Measurements from ENCODE around the gene PRRX2. TPM values are rescaled to one million over a fixed set of nuclear protein-coding genes. Genes with fewer than 3 reads are reported as not detected.

PRRX2 gene
- under 1 TPM in 1 of 3 donors, not detected in 2; 0.18 TPM for polyA plus RNA-seq

DNA sequence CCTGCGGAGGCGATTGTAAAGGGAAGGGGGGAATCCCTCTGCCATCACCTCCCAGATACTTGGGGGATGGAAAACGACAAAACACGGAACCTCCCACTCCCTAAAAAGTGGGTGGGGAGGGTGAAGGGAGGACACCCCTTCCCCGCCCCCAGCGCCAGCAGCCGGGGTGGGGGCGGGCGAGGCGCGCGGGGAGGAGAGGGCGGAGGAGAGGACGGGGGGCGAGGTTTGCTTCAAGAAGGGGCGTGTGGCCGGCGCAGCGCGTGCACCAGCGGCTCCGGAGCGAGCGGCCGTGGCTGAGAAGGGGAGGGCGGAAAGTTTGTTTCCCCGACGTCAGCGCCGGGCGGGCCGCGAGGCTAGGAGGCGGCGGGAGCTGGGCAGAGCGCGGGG, at the start of gene PRRX2:
TSS of gene PRRX2 (plus strand) at position 259 of the 387 bp plus-strand sequence. CDS start 221 bp downstream, outside the sequence.
- Mint-ChIP-seq H3K27me3 (ENCODE audit: low read depth in 3 of 3) (peaks cover 7 to 13% (median 8%) of the 10 kb centered on the region in 3 donors), H3K4me1 (peaks cover 0 to 3% of the 10 kb centered on the region in 2 donors), H3K4me3 (peak within 1 kb of the TSS; percentile 58 to 82 (median 72)), H3K27ac (peak within 1 kb of the TSS in 1 of 6 donors; percentile 40), H3K9me3 (no peaks in the 10 kb centered on the region), H3K36me3 (no peaks in the 10 kb centered on the region)
- DNase-seq: peak; percentile 18 to 21 (median 20)

DNA sequence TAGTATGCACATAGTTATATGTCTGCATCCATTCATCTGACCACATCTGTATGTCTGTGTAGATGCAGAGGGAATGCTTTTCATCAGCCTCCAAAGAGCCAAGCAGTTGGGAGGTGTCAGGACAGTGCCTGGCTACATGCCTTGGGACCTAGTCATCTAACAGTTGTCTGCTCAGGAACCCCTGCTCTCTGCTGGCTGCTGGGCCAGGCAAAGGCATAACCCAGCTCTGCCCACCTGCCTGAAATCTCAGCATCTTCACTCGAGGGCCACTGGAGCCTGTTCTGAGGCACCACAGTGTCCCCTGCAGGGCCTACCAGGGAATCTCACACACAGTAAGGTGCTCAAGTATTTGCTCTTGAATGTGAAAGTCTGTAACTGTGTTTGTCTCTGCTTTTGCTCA, 48.3 kb upstream of the PRRX2 start:
- no peak overlapping the region for H3K27ac Mint-ChIP-seq
- H3K27me3 Mint-ChIP-seq (ENCODE audit: low read depth in 3 of 3): peaks cover 8 to 12% (median 8%) of the 10 kb centered on the region in 3 donors
- H3K4me3 Mint-ChIP-seq: no peak overlapping the region
- no peaks in the 10 kb centered on the region for H3K9me3 Mint-ChIP-seq
- DNase-seq: no peak
- peaks cover 0 to 4% (median 0%) of the 10 kb centered on the region in 3 donors for H3K36me3 Mint-ChIP-seq
- peaks cover 4 to 14% of the 10 kb centered on the region in 2 donors for H3K4me1 Mint-ChIP-seq

DNA sequence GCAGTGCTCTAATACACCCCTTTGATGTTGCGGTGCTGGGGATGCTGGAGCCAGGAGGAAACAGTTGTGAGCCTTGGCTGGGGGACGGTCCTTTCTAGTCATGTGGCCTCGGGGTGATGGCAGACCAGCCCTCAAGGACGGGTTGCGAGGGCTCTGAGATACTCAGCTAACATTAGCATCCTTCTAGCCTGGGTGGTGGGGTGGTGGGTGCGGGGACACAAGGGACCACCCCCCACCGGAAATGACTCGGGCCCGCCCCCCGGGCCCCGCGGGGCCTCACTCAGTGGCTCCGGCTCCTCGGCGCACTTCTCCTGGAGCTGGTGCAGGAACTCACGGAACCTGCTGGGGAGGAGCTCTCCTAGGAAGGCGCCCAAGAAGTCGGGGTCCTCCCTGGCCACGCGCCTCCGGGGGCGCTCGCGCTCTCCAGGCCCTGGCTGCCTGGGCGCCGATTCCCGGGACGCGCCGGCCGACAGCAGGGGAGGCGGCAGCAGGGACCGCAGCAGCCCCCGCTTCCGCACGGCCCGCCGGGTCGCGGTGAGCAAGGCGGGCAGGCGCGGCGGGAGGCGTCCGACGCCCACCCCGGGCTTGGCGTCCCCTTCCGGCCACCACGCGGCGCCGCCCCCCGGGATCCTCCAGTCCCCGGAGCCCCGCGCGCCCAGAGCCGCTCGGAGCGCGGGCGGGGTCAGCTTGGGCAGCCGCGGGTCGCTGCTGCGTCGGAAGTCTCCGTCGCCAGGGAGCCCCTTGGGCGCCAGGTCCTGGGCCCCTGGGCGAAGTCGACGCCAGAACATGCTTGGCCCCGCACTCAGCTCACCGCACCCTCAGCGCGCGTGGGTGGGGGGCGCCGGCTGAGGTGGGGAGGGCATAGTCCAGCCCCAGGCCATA, 45.4 kb upstream of the PRRX2 start:
- no peak for DNase-seq
- peak overlapping the region; percentile 2 to 45 (median 10) for H3K4me3 Mint-ChIP-seq

DNA sequence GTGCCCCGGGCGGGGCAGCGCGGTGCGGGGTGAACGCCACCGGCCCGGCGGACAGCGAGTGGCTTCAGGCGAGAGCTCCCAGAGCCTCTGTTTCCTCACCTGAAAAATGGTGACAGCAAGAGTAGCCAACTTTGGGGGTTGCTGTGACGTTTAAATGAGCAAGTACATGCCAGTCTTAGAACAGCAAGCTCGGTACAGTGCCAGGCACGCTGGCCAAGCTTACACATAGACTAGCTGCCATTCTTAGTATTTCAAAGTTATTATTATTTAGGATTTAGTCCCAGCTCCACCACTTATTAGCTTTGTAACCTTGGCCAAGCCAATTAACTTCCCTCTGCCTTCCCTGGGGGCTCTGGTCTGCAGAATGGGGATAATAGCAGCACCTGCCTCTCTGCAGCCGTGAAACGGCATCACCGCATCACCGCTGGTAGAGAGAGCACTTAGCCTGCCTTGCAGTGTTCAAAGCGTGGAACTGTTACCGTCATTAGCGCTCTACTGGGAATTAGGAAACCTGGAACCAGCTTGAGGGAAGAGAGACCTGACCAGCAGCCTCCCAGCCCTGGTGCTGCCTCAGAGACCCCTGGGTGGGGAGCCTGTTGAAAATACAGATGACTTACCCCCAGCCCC, 44.7 kb upstream of the PRRX2 start, which contains the start of gene C9orf50:
TSS of gene C9orf50 (minus strand) at position 433 of the 627 bp plus-strand sequence. CDS start 527 bp downstream, outside the sequence.
- no peak for DNase-seq
- peaks cover 15 to 23% (median 22%) of the 10 kb centered on the region in 3 donors for H3K27me3 Mint-ChIP-seq (ENCODE audit: low read depth in 3 of 3)
- H3K9me3 Mint-ChIP-seq: no peaks in the 10 kb centered on the region
- peaks cover 0 to 4% (median 0%) of the 10 kb centered on the region in 3 donors for H3K36me3 Mint-ChIP-seq
- H3K4me3 Mint-ChIP-seq: peak within 1 kb of the TSS in 4 of 5 donors; percentile 45 to 63 (median 56)
- H3K27ac Mint-ChIP-seq: no peak within 1 kb of the TSS
- H3K4me1 Mint-ChIP-seq: peaks cover 16 to 28% of the 10 kb centered on the region in 2 donors

More for the DNA sequence above, 45.4 kb upstream of the PRRX2 start:
- H3K36me3 Mint-ChIP-seq: peaks cover 0 to 4% (median 0%) of the 10 kb centered on the region in 3 donors
- no peaks in the 10 kb centered on the region for H3K9me3 Mint-ChIP-seq
- peaks cover 11 to 24% of the 10 kb centered on the region in 2 donors for H3K4me1 Mint-ChIP-seq
- no peak overlapping the region for H3K27ac Mint-ChIP-seq
- peaks cover 13 to 21% (median 18%) of the 10 kb centered on the region in 3 donors for H3K27me3 Mint-ChIP-seq (ENCODE audit: low read depth in 3 of 3)

DNA sequence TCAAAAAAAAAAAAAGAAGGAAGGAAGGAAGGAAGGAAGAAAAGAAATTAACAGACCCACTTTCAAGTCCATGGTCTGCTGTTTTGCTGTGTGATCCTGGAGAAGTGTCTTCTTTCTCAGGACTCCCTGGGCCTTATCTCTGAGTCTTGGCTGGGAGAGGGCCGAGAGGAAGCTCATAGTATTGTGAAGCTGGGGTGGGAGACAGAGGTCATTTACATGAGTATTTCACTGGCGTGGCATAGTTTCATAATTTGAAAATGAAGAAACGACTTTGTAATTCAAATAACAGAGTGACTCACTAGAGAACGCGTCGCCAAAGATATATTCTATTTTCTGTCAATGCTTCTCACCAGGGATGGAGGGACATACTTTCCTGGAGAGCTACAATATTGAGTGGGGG, 42.1 kb upstream of the PRRX2 start:
- Mint-ChIP-seq H3K4me1 (peaks cover 36 to 51% of the 10 kb centered on the region in 2 donors), H3K27ac (peak overlapping the region in 1 of 6 donors; percentile 21), H3K36me3 (peaks cover 0 to 4% (median 0%) of the 10 kb centered on the region in 3 donors), H3K9me3 (no peaks in the 10 kb centered on the region), H3K27me3 (ENCODE audit: low read depth in 3 of 3) (peaks cover 17 to 39% (median 31%) of the 10 kb centered on the region in 3 donors), H3K4me3 (no peak overlapping the region)
- DNase-seq: no peak

DNA sequence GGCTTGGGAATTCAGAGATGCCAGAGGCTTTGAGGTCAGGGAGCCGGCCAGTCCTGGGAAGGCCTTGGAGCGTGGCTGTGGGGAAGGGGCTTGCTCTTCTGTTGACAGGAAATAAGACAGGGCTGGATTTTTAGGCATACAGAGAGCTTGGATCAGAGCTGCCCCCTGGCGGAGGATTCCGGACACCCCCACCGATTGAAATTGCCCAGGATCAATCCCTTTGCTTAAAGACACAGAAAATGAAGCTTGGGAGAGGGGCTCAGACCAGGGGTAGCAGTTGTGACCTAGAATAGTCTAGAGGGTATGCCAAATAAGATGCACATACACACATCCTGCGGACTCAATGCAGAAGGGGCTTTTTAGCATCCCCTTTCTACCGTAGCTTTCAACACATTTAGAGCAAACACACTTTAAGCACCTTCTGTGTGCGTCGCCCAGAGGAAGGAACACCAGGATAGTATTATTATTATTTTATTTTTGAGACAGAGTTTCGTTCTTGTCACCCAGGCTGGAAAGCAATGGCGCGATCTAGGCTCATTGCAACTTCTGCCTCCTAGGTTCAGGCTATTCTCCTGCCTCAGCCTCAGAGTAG, 41.2 kb upstream of the PRRX2 start:
- peak; percentile 53 to 56 (median 56) for DNase-seq
- Mint-ChIP-seq H3K36me3 (no peaks in the 10 kb centered on the region), H3K27ac (peak overlapping the region in 5 of 6 donors; percentile 84 to 96 (median 88)), H3K9me3 (no peaks in the 10 kb centered on the region), H3K4me1 (peaks cover 41 to 56% of the 10 kb centered on the region in 2 donors), H3K27me3 (ENCODE audit: low read depth in 3 of 3) (peaks cover 17 to 36% (median 25%) of the 10 kb centered on the region in 3 donors), H3K4me3 (peak overlapping the region; percentile 69 to 83 (median 72))

DNA sequence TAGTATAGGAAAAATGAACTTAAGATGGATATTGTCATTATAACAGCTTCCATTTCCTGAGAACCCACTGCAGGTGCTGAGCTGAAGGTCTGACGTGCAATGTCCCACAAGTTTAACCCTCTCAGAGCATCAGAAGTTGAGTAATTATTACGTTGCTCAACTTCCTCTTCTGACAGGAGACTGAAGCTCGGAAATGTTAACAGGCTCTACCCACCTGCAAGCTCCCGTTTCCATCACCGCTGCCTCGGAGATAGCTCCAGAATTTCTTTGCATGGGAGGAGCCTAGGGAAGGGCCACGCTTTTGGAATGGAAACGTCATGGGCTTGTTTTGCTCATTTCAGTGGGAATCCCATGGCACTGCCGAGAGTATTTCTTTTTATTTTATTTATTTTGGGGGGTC, 40.5 kb upstream of the PRRX2 start:
- peak in 2 of 3 donors; percentile 31 to 42 for DNase-seq
- Mint-ChIP-seq H3K4me1 (peaks cover 48 to 59% of the 10 kb centered on the region in 2 donors), H3K36me3 (no peaks in the 10 kb centered on the region), H3K9me3 (no peaks in the 10 kb centered on the region), H3K27ac (peak overlapping the region in 5 of 6 donors; percentile 78 to 96 (median 82)), H3K27me3 (ENCODE audit: low read depth in 3 of 3) (peaks cover 15 to 33% (median 25%) of the 10 kb centered on the region in 3 donors), H3K4me3 (peak overlapping the region; percentile 72 to 83 (median 77))

DNA sequence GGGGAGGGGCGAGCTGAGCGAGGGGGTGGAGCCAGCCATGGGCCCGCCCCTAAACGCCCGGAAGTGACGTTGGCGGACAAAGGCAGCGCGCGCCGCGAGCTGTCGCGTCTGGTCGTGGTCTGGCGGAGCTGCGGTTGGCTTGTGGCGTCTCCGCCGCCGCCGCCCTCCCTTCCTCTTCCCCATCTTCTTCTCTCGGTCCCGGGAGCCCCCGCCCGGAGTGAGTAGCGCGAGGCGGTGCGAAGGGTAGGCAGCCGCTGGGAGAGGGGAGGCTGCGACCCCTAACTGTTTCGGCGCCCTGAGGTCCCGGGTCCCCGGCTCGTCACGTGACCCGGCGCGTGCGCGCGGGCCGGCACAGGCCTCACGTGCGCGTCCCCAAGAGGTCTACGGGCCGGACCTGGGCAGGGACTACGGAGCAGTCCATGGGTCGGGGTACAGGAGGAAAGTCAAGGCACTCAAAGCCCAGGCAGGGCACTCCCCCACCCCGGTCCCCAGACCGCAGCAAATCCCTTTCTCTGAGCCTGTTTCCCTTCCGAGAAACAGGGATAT, 39.3 kb upstream of the PRRX2 start, which contains the start of gene NTMT1:
TSS of gene NTMT1 (plus strand) at position 85 of the 546 bp plus-strand sequence. CDS start 6,541 bp downstream, outside the sequence.
- Mint-ChIP-seq H3K36me3 (no peaks in the 10 kb centered on the region), H3K27me3 (ENCODE audit: low read depth in 3 of 3) (peaks cover 12 to 33% (median 22%) of the 10 kb centered on the region in 3 donors), H3K4me3 (peak within 1 kb of the TSS; percentile 77 to 97 (median 83)), H3K27ac (peak within 1 kb of the TSS; percentile 86 to 97 (median 92)), H3K4me1 (peaks cover 56 to 64% of the 10 kb centered on the region in 2 donors), H3K9me3 (no peaks in the 10 kb centered on the region)
- peak; percentile 91 to 92 (median 92) for DNase-seq

DNA sequence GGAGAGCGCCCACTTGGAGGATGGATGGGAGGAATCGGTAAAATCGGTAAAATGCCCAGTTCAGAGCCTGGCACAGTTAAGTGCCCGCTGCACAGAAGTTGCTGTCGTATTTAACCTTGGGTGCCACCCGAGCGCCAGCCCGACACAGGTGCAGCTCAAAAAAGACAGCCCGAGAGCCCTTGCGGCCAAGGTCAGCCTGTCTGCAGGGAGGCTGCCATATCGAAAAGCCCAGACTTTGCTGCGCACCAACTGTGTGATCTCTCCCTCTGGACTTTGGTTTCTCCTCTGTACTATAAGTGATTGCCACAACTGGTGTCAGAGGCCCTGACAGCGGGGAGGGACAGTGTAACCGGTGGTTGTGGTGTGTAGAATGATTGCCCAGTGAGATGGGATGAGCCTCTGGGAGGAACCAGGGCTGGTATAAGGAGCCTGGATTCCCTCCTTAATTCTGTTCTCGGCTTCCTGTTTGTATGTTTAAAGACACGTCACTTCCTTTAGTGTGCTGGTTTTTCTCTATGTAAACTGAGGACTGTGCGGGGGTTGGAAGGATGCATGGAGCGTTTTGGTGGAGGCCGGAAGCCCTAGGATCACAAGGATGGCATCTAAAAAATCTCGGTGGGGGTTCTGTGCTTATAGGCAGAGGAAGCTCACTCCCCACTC, 38.7 kb upstream of the PRRX2 start:
- Mint-ChIP-seq H3K27ac (peak overlapping the region; percentile 86 to 97 (median 92)), H3K9me3 (no peaks in the 10 kb centered on the region), H3K27me3 (ENCODE audit: low read depth in 3 of 3) (peaks cover 11 to 33% (median 20%) of the 10 kb centered on the region in 3 donors), H3K4me3 (peak overlapping the region; percentile 77 to 97 (median 83)), H3K36me3 (no peaks in the 10 kb centered on the region), H3K4me1 (peaks cover 60 to 66% of the 10 kb centered on the region in 2 donors)
- peak in 2 of 3 donors; percentile 39 to 42 for DNase-seq

DNA sequence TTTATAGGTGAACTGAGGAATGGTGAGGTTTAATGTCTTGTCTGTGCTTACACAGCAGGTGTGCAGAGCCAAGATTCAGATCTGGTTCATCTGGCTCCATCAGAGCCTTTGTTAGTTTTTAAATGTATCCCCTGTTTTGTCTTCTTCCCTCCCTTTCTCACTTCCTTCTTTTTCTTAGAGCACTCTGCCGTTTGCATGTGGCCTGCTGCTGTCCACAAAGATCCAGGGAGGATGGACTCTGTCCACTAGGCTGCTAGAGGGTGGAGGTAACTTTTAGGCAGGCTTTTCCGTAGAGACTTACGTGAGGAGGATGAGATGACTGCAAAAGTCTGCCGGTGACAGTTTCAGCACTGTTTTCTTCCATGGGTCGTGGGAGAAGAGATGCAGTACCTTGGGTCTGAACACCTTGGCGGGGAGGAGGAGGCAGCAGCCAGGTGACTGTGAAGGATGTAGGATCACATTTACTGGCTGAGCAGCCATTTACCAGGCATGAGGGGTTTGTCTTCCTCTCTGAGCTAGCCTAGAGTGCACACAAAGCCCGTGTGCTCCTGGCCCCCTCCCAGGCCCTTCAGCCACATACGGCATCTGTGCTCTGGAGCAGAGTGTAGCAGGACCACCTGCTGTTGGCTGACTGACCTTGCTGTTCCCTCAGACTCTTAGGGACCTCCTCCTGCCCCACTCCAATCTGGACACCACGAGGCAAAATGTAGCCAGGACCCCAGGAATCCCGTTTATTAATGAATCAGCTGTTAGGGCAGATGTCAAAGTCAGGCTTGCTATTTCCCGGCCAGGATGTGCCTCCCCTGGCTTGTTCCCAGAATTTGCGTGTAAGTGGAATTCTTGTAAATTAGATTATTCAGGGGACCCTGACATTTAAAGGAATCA, 37.6 kb upstream of the PRRX2 start:
- no peak for DNase-seq
- Mint-ChIP-seq H3K4me3 (peak overlapping the region; percentile 77 to 97 (median 83)), H3K27ac (peak overlapping the region; percentile 86 to 97 (median 92)), H3K4me1 (peaks cover 62 to 66% of the 10 kb centered on the region in 2 donors), H3K36me3 (no peaks in the 10 kb centered on the region), H3K27me3 (ENCODE audit: low read depth in 3 of 3) (peaks cover 11 to 33% (median 20%) of the 10 kb centered on the region in 3 donors), H3K9me3 (no peaks in the 10 kb centered on the region)

DNA sequence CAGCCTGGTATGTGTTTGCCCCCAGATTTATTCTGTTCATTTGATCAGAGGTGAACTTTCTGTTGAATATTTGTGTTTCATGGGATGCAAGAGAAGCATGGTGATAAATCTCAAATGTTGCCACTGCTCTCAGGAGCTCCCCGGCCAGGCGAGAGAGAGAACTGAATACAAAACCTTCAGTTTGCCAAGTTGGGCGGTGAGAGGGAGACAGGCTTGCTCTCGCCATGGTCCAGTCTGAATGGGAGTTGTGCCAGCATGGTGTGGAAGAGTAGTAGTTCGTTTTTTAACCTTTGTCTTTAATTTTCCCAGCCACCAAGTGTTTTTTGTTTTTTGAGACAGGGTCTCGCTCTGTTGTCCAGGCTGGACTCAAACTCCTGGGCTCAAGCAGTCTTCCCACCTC, 36.7 kb upstream of the PRRX2 start:
- no peak for DNase-seq
- peak overlapping the region in 5 of 6 donors; percentile 20 to 89 (median 44) for H3K27ac Mint-ChIP-seq
- H3K4me3 Mint-ChIP-seq: peak overlapping the region in 3 of 5 donors; percentile 14 to 47 (median 25)
- H3K36me3 Mint-ChIP-seq: no peaks in the 10 kb centered on the region
- no peaks in the 10 kb centered on the region for H3K9me3 Mint-ChIP-seq
- peaks cover 62 to 66% of the 10 kb centered on the region in 2 donors for H3K4me1 Mint-ChIP-seq
- peaks cover 7 to 30% (median 18%) of the 10 kb centered on the region in 3 donors for H3K27me3 Mint-ChIP-seq (ENCODE audit: low read depth in 3 of 3)

All from immature natural killer cell (primary cell).